ENCODE measurements around the gene SSH3. TPM values are rescaled to one million over a fixed set of nuclear protein-coding genes. Genes with fewer than 3 reads are reported as not detected.

SSH3 gene
- total RNA-seq, 2 experiments from 2014 or later, result 7.4 to 9.1 TPM

DNA sequence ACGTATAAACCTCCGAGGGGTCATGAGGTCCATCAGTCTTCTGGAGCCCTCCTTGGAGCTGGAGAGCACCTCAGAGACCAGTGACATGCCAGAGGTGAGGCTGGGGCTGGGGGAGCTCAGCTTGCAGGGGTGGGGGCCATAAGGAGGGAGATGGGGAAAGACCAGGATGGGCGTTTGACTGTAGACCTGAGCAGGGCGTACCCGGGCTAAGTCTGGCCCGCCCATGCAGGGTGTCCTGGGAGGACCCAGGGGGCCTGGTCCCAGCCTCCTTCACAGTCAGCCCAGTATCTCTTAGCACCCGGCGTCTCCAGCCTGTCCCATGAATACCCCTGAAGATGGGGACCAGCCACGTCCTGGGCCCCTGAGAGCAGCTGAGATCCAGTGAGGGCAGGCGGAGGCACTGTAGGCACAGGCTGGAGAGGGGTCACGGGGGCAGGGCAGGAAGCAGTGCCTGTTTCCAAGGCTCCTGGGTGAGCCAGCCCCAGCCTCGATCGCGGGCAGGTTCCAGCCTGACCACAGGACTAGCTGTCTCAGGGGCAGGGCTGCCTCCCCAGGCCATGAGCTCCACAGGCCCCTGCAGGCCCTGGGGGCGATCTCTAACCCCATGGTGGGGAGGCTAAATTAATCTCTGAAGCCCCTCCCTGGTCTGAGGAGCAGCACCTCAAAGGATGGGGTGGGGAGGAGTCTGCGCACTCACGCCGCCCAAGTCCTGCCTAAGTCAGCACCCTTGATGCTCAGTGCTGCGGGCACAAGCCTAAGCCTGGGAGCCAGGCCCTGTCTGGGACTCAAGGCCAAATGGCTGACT is 7.1 kb downstream of the SSH3 start:
- no peak for ATAC-seq
- CTCF ChIA-PET, result interaction anchor here (0.8 kb wide), 1 partner anchor 41 kb away, joined by 3 read pairs; no protein-coding TSS in a partner anchor
- Mint-ChIP-seq H3K36me3 (ENCODE audit: low read depth) (no peaks in the 10 kb centered on the region), H3K27me3 (no peaks in the 10 kb centered on the region), H3K9me3 (no peaks in the 10 kb centered on the region), H3K4me1 (ENCODE audit: low read depth) (peaks cover 18% of the 10 kb centered on the region), H3K4me3 (no peak overlapping the region), H3K27ac (no peak overlapping the region)
- intact Hi-C loops (cut with micrococcal nuclease), result no loop called here
- TF ChIP-seq, protein P1, sequence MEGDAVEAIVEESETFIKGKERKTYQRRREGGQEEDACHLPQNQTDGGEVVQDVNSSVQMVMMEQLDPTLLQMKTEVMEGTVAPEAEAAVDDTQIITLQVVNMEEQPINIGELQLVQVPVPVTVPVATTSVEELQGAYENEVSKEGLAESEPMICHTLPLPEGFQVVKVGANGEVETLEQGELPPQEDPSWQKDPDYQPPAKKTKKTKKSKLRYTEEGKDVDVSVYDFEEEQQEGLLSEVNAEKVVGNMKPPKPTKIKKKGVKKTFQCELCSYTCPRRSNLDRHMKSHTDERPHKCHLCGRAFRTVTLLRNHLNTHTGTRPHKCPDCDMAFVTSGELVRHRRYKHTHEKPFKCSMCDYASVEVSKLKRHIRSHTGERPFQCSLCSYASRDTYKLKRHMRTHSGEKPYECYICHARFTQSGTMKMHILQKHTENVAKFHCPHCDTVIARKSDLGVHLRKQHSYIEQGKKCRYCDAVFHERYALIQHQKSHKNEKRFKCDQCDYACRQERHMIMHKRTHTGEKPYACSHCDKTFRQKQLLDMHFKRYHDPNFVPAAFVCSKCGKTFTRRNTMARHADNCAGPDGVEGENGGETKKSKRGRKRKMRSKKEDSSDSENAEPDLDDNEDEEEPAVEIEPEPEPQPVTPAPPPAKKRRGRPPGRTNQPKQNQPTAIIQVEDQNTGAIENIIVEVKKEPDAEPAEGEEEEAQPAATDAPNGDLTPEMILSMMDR (IDR thresholded peaks at IDR 0.05), result no peak
- no peak for DNase-seq
- POLR2A ChIA-PET, result interaction anchor here (1.4 to 2.0 kb wide), 2 partner anchors 11 to 23 kb away, joined by 5 to 7 read pairs; no protein-coding TSS in a partner anchor

DNA sequence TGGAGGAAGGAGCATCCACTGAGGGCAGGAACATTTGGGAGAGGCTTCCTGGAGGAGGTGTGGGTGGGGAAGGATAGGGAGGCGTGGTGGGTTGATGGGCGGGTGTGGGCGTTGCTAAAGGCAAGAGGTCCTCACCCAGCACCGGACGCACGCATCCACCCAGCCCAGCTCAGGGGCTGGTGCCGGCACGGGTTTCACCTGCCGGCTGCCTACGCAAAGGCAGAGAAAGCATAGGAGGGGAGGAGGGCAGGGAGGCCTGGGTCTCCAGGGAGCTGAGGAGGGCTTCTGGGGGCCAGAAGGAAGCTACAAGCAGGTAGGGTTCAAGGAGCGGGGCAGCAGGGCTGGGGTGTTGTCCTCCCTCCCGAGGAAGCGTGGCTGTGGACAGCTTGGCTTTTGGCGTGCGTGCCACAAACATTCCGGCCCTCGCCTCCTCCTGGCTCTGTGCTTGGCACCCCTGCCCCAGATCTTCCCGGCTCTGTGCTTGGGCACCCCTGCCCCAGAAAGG is 7.8 kb downstream of the SSH3 start:
- Mint-ChIP-seq H3K9me3 (no peaks in the 10 kb centered on the region), H3K36me3 (ENCODE audit: low read depth) (no peaks in the 10 kb centered on the region), H3K27me3 (no peaks in the 10 kb centered on the region), H3K4me1 (ENCODE audit: low read depth) (peaks cover 18% of the 10 kb centered on the region), H3K27ac (peak overlapping the region; percentile 36), H3K4me3 (no peak overlapping the region)
- intact Hi-C loops (cut with micrococcal nuclease), result no loop called here
- ATAC-seq (no peak), DNase-seq (no peak)
- TF ChIP-seq, protein P1 (IDR thresholded peaks at IDR 0.05), result no peak
- CTCF ChIA-PET, result interaction anchor here (1.2 kb wide), 1 partner anchor 71 kb away, joined by 3 read pairs; no protein-coding TSS in a partner anchor
- POLR2A ChIA-PET, result no interaction called here

DNA sequence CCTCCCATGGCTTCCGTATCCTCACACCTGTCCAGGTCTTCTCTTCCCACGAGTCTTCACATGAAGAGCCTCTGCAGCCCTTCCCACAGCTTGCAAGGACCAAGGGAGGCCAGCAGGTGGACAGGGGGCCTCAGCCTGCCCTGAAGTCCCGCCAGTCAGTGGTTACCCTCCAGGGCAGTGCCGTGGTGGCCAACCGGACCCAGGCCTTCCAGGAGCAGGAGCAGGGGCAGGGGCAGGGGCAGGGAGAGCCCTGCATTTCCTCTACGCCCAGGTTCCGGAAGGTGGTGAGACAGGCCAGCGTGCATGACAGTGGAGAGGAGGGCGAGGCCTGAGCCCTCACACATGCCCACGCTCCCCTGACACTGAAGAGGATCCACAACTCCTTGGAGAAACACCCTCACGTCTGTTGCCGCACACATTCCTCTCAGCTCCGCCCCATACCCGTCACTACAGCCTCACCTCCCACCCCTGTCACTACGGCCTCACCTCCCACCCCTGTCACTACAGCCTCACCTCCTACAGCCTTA is 8.3 kb downstream of the SSH3 start:
- no peak overlapping the region for H3K4me3 Mint-ChIP-seq
- H3K27ac Mint-ChIP-seq, result peak overlapping the region; percentile 84
- no peaks in the 10 kb centered on the region for H3K36me3 Mint-ChIP-seq (ENCODE audit: low read depth)
- ChIA-PET POLR2A (no interaction called here), CTCF (interaction anchor here (1.2 kb wide), 1 partner anchor 71 kb away, joined by 3 read pairs; no protein-coding TSS in a partner anchor)
- TF ChIP-seq, protein P1 (IDR thresholded peaks at IDR 0.05), result no peak
- DNase-seq (peak; percentile 24), ATAC-seq (peak; percentile 57)
- peaks cover 18% of the 10 kb centered on the region for H3K4me1 Mint-ChIP-seq (ENCODE audit: low read depth)
- intact Hi-C loops (cut with micrococcal nuclease), result no loop called here
- H3K27me3 Mint-ChIP-seq, result no peaks in the 10 kb centered on the region
- H3K9me3 Mint-ChIP-seq, result no peaks in the 10 kb centered on the region

DNA sequence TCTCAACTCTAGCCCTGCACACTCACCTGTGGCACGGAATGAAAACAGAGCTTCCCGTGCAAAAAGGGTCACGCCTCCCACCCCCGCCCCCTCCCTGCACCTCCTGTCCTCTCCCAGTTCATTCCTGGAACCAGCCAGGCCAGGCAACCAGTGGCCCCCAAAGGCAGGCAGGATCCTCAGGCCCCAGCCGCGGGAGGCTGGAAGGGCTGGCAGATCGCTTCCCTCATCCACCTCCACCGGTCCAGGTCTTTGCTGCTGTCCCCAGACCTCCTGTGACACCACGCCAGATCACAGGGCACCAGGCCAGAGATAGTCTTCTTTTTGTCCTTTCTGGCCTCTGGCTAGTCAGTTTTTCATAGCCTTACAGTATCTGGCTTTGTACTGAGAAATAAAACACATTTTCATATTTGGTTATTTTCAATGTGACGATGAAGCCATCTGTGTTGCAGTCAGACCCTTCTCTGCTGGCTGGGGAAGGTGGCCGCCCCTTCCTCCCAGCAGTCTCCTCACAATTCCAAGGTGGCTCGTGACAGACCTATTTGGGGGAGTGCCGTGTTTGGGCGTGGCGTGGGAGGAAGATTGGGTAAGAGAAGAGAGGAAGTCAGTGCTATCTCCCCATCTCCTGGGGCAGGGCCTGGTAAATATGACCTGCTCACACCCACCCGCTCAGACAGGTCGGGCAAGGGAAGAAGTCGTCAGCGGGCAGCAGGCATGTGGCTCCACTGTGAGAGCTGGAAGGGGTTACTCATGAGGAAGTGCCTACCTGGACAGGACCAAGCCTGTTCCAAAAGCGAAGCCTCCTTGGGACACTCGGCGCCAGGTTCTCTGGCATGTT is 9.1 kb downstream of the SSH3 start:
- H3K4me3 Mint-ChIP-seq, result no peak overlapping the region
- no peaks in the 10 kb centered on the region for H3K9me3 Mint-ChIP-seq
- no peaks in the 10 kb centered on the region for H3K27me3 Mint-ChIP-seq
- DNase-seq, result peak; percentile 52
- peaks cover 18% of the 10 kb centered on the region for H3K4me1 Mint-ChIP-seq (ENCODE audit: low read depth)
- POLR2A ChIA-PET, result interaction anchor here (1.5 to 2.7 kb wide), 2 partner anchors 22 to 40 kb away, joined by 3 to 11 read pairs; partner anchors contain the start of gene ANKRD13D
- H3K36me3 Mint-ChIP-seq (ENCODE audit: low read depth), result no peaks in the 10 kb centered on the region
- ATAC-seq, result no peak
- TF ChIP-seq, protein P1 (IDR thresholded peaks at IDR 0.05), result no peak
- CTCF ChIA-PET, result interaction anchor here (1.2 to 1.6 kb wide), 4 partner anchors 8 to 70 kb away, joined by 3 to 7 read pairs (median 4); no protein-coding TSS in a partner anchor
- intact Hi-C loops (cut with micrococcal nuclease), result no loop called here
- peak overlapping the region; percentile 84 for H3K27ac Mint-ChIP-seq
